NCI-H748 treated with DMSO at 0.1 percent for 48 hours (cell line): ENCODE data around the gene HIF1AN.

Source experiments
- DNase-seq: peaks from one replicate; lab custom pipeline; 2025; lab: John Stamatoyannopoulos, UW

HIF1AN gene

DNA sequence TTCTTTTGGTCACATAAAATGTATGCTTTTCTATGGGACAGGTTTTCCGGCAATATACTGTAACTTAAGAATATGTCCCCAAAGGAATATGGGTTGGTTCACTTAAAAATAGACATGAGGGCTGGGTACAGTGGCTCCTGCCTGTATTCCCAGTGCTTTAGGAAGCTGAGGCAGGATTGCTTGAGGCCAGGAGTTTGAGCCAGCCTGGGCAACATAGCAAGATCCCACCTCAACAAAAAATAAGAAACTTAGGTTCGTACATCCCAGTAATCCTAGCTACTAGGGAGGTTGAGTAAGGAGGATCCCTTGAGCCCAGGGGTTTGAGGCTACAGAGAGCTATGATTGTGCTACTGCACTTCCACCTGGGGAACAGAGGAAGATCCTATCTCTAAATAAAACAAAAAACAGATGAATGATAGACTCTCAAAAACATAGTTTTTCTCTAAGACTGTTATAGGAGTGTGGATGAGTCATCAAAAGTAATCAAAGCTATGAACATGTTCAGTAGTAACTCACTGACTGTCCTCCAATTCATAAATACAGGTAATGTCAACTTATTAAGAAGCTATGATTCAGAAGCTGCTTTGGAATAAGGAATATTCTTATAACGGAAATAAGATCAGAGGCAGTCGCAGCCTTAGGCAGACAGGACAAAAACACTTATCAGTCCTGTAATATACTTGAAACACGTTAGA lies 13.5 kb upstream of the HIF1AN start:
- no peak for DNase-seq

DNA sequence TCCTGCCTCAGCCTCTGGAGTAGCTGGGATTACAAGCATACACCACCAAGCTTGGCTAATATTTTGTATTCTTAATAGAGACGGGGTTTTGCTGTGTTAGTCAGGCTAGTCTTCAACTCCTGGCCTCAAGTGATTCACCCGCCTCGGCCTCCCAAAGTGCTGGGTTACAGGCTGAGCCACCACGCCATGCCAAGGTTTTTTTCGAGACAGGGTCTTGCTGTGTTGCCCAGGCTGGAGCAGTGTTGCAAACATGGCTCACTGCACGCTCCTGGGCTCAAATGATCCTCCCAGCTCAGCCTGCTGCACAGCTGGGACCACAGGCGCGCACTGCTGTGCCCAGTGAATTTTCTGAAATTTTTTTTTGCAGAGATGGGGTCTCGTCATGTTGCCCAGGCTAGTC lies 12.8 kb upstream of the HIF1AN start:
- no peak for DNase-seq

DNA sequence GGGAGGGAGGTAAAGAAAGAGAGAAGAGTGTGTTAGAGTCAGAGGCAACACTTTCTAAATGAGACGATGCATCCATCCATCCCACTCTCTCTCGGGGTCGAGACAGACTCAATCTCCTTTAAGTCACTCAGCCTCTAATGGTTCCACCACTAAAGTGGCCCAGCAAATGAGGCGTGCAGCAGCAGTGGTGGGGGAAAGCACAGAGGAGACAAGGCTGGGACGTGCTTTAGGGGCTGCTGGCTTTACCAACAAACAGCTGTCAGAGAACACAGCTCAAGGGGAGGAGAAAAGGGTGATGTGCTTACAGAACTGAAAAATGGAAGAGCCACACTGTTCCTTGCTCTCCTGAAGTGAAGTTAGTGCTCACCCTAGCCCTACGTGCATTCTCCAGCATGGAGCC lies 11.5 kb upstream of the HIF1AN start:
- DNase-seq: no peak

DNA sequence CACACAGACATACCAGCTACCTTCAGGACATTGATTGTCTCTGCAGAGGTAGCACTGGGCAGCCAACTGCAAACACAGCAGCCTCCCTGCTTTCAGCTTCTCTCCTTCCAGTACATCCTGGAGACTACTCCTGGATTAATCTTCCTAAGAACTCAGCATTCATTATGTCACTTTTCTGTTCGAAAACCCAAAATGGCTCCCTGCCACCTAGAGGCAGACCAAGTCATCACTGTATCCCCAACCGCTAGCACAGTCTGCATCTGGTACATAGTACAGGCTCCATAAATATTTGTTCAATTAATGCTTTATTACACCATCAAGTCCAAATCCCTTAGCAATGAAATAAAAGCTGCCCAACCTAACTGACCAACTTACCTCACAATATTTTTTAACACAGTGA lies 11.1 kb upstream of the HIF1AN start:
- no peak for DNase-seq

DNA sequence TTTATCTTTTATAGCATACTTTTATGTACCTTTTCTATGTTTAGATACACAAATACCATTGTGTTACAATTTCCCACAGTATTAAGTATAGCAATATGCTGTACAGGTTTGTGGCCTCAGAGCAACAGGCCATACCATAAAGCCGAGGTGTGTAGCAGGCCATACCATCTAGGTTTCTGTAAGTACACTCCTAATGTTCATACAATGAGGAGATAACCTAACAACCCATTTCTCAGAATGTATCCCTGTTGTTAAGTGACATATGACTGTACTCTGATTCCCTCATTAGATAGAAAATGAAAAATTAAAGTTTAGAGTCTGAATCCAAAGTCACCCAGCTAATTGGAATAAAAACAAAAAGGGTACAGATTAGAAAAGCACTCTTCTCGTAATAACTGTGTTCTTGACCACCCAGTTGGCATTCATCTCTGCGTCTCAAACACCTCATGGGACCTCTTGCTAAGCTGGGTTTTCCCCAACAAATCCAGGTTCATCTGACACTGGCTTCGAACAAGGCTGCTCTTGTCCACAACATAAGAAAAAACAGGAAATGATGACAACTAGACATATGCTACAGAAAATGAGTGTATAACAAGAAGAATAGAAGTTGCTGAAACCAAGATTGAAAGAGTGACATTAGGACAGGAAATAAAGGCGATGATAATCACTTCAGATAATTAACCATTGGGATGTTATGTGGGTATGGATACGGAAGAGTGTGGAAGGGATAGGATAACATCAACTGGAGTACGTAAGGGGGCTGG lies 7.4 kb upstream of the HIF1AN start:
- DNase-seq: no peak

DNA sequence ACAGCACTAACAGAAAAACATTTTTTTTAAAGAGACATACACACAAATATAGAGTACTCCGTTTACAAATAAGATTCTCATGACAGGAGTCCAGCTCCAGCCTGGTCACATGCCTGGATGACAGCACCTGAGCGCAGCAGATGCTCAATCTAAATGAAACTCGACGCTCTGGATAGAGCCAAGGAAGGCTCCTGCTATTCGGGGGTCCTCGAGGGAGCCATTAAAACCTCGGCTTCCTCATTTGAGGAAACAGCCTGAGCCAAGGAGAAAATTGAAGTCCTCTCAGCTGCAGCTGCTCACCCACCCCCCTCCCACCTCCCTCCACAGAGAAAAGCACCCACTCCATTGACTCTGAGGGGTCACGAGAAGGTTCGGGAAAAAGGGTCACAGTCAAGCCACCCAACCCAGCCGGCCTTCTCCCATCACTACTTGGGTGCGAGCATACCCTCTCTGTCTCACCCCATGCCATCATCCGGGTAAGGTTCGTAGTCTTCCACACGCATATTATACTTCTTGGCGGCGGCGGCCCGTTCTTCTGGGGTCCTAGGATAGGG lies 6.7 kb upstream of the HIF1AN start:
- DNase-seq: no peak

DNA sequence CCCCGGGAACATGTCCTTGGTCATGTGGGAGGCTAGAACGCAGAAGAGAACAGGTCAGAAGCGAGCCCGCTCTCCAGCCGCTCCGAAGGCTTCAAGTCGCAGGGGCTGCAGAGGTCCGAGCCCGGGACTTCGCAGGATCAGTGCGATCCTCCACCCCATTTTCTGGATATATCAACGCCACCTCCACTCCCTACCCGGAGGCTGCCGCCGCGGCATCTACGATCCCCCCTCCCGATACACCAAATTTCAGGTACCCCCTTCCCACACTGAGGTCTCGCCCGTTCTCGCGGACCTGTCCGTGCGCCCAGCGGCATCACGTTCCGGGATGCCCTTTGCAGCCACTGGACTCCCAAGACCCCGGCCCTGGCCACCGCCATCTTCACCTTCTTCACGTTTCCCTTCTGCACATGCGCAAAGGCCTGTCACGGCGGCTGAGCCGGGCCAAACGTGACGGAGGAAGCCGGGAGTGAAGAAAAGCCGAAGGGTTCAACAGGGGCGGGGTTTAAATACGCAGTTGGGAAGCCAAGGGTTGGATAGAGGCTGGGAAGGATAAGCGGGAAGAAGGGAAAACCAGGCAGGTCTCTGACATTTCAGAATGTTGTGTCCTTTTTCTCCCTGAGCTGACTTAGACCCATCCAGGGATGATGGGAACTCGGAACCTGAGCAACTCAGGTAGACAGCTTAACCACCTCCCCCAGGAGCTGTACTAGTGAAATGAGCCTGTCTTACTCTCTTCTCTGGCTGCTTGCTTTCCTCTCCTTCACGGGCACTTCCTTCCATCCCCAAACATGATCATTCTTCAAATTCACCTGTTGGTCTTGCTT lies 6.1 kb upstream of the HIF1AN start, which contains the start of gene NDUFB8:
TSS of gene NDUFB8 (minus strand) at position 397 of the 824 bp plus-strand sequence. CDS start at position 377, 20 bp downstream.
- DNase-seq: peak; percentile 31

DNA sequence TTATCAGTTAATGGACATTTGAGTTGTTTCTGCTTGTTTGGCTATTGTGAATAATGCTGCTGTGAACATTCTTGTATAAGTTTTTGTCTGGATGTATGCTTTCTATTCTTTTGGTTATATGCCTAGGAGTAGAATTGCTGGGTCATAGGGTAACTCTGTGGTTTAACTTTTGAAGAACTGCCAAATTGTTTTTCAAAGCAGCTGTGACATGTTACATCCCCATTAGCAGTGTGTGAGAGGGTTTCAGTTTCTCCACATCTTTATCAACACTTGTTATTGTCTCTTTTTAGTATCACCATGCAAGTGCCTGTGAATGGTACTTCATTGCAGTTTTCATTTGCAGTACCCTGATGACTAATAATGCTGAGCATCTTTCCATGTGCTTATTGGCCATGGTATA lies 4.0 kb upstream of the HIF1AN start:
- DNase-seq: no peak

DNA sequence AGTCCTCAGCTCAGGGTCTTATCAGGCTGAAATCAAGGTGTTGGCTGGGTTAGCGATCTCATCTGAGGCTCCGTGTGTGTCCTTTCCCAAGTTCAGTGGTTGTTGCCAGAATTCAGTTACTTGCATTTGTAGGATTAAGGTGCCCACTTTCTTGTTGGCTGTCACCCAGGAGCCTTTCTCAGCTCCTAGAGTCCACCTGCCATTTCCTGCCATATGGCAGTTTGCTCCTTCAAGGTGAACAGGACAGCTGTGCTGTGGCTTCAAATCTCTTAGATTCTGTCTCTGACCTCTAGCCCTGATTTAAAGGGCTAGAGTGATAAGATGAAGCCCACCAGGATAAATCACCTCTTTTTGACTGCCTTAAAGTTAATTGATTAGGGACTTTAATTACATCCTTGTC lies 1.0 kb upstream of the HIF1AN start:
- DNase-seq: no peak

DNA sequence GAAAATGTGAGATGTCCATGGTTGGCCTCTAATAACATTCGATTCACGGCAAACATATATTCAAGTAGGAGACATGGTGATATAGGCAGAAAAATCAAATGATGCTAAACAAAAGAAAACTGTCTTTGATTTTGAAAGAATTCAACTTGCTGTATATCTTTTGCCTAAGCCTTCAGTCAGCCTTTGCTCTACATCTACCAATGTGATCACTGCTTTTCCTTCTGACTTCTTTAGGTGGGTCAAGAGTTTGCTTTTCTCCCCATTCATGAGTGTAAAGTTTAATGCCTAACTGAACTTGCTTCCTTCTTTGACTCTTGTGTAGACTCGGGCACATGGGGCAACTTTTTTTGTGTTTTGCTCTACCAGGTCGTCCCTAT lies 417 bp upstream of the HIF1AN start:
- DNase-seq: no peak

DNA sequence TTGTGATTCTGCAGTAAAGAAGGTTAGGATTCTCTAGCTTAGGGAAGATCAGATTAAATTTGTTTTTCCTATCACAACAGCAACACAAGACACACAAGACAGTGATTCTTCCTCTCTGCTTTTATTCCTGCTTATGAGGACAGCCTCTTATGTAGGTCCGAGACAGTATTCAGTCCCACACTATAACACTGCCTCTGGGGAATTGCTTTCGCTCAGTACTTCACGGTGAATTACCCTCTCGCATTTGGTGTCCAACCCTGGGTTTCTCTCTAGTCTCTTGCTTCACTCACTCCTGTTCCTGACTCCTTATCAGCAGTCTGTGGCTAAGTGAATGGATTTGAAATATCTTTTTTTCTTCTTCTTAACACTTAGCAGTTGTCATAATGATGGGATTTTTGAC lies 1.7 kb downstream of the HIF1AN start:
- DNase-seq: no peak

DNA sequence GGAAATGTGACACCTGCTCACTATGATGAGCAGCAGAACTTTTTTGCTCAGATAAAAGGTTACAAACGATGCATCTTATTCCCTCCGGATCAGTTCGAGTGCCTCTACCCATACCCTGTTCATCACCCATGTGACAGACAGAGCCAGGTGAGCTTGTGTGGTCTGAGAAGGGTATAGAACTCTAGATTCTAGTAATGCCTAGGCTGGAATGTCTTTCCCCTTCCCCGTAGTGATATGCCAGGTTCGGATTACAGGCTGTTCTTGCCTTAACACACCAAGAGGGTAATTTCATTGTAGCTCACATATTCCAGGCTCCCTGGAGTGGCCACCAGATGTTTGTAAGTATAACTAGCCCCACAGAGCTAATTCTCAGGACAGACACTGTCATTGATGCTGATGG lies 9.2 kb downstream of the HIF1AN start:
- no peak for DNase-seq

DNA sequence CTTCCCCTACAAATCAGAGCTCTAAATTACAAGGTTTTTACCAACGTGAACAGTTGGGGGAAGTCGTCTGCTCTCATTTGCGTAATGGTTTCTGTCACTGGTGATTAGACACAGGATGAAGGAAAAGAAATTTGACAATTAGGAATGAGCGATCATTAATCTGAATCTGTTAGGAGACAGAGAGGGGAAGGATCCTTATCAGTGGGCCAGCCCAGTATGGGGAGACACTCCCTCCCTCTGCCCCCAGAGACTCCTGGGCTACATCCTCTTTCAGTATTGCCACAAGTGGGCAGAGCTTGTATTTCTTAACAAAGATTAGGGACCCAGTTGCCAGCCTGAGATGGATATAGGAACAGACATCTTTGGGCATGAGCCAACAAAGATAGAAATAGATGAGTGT lies 15.5 kb downstream of the HIF1AN start:
- DNase-seq: no peak

DNA sequence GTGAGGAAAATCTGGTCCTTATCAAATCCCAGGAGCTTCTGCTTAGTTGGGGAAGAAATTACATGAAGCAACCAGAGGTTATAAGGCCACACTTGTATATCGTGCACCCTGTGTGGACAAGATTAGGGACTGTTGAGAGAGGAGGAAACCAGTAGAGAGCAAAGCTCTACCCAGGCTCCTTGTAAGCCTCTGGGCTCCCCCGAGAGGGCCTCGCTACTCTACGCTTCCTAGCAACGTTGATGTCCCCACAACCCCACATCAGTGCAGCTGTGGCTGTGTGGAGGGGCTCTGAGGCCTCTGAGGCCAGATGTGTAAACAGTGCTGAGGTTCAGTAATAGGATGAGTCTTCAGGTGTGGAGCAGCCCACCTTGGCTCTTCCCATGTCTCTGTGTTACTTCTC lies 16.0 kb downstream of the HIF1AN start:
- DNase-seq: no peak

DNA sequence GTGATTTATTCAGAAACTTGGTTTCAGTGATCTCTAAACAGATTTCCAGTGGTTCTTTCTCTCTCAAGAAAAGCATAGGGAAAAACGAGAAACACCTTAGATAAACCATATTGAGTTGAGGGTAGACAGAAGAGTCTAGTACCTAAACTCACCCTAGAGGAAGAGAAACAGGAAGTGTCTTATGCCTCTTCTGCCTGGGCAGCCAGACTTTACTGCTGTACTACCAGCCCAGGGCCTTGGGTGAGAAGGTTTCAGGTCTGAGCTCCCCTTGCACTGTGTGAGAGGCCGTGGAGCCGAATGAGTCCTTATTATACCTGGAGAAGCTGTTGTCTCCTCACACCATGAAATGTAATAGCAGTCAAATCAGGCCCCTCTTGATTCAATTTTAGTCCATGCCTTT lies 18.2 kb downstream of the HIF1AN start:
- no peak for DNase-seq

DNA sequence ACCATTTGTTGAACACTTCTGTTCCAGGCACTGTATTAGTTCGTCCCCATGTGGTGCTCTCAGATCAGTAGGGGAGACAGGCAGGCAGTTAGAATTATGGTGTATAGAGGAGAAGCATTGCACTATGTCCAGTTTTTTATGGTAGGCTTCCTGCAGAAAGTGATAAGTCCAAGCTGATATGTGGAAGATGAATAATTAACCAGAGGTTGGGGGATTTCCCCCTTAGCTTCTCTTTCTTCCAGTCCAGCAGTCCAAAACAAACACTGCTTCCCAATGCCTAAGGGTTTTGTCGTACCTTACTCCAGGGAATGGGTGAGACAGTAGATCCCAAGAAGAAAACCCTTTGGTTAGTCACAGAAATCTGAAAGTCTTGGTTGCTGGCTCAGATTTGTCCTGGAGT lies 19.2 kb downstream of the HIF1AN start:
- no peak for DNase-seq

DNA sequence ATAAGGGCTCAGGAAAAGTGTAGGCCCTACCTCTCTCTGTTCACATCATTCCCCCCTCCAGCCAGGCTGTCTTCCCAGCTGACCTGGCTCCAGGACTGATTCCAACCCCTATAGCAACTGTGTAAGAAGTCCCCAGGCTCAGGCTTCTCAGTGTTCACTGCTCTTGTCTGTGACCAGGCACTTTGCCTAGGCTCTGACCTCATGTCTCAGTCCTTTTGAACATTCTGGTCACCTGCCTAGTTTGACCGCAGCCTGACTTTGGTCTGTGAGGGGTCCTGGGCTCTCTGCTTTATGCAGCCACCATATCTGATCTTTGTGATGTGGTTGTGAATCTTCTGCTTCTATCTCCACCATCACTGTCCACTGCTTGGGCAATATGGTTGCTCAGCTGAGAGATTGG lies 24.5 kb downstream of the HIF1AN start:
- no peak for DNase-seq

DNA sequence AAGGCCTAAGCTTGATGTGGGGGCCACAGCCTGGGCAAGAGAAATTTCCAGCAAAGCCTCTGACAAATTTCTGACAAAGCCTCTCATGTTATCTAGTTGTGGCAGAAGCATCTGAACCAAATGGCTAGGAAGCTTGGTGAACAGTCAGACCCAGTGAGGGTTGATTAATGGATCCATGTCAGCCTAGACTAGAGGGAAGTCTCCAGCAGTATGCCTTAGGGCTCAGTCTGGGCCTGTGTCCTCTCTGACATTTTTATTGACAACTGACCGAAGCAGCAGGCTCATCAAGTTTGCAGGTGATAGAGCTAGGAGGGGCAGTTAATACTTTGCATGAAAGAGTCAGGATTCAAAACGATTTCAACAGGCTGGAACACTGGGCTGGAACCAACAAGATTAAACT lies 25.3 kb downstream of the HIF1AN start:
- no peak for DNase-seq

DNA sequence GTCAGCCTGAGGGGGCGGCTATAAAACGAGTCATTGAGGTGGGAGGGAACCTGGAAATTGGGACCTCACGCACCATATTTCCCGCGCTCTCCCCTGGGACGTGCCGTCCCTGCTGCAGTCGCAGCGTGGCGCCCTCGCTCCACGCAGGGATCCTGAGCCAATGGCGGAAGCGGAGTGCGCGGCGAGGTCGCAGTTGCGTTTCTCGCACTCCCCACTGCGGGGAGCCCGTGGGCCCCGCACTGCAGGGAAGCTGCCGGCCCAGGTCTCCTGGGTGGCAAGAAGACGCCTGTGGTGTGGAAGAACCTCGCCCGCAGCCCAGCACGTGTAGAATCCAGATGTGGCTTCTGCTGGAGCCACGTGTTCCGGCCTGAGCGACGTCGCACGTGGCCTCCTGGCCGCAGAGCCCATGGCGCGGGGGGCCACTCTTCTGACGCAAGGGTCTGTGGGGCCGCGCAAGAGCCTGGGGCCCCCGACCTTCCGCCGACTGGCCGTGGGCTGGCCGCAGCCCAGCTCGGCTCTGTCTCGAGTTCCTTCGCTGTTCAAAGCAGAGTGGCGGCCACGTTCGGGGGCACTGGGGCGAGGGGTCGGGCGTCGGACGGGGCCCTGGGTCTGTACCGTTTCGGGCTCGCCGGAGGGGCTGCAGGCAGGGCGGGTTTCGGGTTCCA lies 26.4 kb downstream of the HIF1AN start:
- no peak for DNase-seq

DNA sequence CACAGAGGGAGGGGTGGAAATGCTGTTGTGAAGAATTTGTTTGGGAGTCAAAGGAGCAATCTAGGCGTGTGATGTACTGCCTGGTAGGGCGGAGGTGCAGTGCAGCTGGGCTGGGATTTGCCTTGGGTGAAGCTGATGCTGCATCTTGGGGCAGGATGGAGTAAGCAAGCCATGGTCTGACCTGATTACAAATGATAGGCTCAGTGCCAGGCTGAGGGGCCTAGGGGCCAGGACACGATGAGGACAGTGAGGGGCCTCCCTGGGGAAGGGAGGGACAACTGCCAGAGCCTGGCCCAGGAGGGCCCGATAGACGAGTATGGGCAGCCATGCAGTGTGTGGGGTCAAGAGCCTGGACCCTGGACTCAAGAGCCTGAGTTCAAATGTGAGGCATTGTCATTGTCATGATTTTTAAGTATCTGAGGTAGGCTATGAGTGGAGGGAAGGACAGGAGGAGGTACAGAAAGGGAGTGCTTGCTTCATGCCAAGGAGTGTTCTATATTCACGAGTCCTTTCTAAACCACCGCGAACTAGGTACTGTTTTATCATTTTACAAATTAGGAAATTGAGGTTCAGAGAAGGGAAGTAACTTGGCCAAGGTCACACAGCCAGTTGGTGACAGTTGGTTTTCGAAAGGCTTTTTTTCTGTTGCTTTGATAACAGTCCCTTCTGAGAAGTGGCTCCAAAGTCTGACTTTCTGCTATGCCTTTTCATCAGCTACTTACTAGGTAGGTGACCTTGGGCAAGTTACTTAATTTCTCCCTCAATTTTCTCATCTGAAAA lies 29.7 kb downstream of the HIF1AN start:
- no peak for DNase-seq

DNA sequence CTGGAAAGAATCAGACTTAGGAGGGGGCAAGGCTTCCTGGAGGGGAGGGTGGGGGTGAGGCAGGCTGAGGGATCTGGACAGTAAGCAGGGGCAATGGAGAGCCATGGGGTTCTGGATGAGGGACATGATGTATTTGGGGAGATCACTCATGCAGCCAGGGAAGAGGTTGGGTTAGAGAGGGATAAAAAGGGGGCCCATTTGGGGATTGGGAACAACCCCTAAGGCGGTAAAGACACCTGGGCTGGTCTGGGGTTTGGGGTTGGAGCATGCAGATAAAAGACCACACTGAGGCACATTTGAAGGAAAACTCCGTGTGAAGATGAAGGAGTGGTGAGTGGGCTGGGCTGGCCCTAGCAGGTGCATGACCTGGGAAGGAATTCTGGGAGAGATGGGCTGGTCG lies 30.8 kb downstream of the HIF1AN start:
- no peak for DNase-seq
